Stimulated activated CD4-positive, alpha-beta T cell treated with anti-CD3 and anti-CD28 coated beads, TNF-alpha, amount 100 ng/mL, for 48 hours (primary cell): ENCODE data around the gene HOXC9.

Experiments used
- DNase-seq, 3 donors: peaks; one replicate each; pipeline ENCODE4 v3.0.0-alpha.2; 2020; ENCODE audit warnings: low read depth in 3 of 3

Gene HOXC9

DNA sequence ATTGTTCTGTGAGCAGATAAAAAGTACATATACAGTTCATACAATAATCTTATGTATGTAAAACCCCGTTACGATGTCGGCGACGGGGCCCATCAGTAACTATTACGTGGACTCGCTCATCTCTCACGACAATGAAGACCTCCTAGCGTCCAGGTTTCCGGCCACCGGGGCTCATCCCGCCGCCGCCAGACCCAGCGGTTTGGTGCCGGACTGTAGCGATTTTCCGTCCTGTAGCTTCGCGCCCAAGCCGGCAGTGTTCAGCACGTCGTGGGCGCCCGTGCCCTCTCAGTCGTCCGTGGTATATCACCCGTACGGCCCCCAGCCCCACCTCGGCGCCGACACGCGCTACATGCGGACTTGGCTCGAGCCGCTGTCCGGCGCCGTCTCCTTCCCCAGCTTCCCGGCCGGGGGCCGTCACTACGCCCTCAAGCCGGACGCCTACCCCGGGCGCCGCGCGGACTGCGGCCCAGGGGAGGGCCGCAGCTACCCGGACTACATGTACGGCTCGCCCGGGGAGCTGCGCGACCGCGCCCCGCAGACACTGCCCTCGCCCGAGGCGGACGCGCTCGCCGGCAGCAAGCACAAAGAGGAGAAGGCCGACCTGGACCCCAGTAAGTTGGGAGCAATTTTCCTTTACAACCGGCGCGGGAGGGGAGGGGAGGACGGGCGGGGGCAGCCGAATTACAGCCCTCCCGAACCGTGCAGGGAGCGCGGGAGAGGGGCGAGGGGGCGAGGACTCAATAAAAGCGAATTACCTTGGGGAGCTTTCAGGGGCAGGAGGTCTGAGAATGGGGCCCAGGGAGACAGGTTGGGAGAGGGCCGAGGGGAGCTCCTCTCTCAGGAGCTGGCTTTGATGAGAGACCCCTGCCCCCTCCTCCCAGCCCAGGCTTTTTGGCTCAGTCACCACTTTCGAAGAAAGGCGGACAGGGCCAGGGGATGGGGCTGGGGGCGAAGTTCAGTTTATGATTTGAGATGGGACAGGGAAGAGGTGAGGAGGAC lies at the start of gene HOXC9:
TSS of gene HOXC9 (plus strand) at position 46 of the 999 bp plus-strand sequence. CDS start at position 74, 28 bp downstream.
- no peak for DNase-seq

- no peak for DNase-seq
Observed at GRCh38 chr12:53950437-53950773, 49.6 kb upstream of the HOXC9 start.

DNA sequence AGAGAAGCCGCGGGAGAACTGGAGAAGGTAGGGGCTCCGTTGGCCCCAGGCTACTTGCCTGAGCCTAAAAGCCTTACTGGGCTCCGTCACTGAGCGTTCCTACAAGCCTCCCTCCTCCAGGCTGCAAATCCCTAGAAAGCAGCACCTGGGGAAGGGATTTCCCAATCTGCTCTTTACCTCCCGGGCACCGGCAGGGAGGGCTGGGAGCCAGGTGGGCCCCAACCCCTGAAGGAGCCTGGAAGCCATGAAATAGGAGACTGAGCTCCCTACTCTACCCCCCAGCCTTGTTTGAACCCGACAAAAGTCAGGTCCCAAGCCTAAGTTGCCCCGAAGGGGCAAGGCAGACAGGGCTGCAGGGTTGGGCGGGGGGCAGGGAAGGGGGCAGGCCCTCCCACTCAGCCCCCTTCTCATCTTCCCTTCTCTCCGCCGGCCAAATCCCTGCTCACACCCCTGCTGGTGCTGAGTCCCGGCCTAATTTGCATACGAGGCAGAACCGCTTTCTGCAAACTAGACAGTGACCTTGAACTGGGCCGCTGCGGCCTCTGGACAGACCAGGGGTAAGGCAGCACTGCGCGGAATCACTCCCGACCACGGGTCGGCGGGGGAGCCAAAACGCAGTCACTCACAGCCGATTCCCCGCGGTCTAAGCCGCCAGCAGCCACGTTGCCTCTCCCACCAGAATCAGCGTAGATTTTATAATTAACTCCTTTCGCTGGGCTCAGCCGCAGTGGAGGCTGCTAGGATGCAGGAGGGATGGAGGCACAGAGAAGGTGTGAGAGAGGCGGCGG lies 49.0 kb upstream of the HOXC9 start:
- DNase-seq, result no peak

GRCh38 chr12:53951577-53952334 lies 48.2 kb upstream of the HOXC9 start:
- no peak for DNase-seq

- no peak for DNase-seq
Observed at GRCh38 chr12:53952335-53952694, 47.6 kb upstream of the HOXC9 start.

DNA sequence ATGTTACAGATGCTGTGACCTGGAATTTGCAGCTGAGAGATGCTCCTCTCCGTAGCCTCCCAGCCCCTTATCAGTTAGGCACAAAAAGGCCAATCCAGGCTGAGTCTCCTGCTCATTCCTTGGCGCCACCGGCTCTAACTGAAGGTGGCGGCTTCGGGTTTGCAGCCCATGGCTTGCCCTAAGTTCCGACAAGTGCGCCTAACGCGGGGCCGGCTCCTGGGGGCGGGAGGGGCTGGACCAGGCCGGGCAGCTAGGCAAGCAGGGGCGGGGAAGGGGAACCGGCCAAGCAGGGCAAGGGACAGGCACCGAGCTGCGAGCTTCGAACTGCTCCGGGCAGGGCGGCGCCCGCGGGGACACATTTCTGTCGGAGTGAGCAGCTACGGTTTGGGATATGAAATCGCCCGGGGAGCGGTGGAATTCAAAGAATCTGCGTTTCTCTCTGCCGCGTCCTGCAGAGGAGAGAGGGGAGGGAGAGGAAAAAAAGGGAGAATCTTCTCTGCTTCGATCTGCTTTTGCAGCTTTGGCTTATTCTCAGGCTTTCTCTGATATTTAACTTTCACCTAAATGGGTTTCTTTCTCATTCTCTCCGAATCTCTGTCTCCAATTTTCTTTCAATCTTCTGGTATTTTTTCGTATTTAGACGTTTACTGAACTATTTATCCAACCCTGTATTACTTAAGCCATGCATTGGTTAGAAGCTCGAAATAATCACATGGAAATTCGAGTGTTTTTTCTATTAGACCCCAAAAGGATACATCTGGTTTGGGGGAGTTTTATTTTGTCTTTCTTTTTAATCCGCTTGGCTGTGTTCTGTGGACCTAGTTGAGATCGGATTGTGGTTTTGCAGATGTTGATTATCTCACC lies 46.9 kb upstream of the HOXC9 start:
- no peak for DNase-seq

DNA sequence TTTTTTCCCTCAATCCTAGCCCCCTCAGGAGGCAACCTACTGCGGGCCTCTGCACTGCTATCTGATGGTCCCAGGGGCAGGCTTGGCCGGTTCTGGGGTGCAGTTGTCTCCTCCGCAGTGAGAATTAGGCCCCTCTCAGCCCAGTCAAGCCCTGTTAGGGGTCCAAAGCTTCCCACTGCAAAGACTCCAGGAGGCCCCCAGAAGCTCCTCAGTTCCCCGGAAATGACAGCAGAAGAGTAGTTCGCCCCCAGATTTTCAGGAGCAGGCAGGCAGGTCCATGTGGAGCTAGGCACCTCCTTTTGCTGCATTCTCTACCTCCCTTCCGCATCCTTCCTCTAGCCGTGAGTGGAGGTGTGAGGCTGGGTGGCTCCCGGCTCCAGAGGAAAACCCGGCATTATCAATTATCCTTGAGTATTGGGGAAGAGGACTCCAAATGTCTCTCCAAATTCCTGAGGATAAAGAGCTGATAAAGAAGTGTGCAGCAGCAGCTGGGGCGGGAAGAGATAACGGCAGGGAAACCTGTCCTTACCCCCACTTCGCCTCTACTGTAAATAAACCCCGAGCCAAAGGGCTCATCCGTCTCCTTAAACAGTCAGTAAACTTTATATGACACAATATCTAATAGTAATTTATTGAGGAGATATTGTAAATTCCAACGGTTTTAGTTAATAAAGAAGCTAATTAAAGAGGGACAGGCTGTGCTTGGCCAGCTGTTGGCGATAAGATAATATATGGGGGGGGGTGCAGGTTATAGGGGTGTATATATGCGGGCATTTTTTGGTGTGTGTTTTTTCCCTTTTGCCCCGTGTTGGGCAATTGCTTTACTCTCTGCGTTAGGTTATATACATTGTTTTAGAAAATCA lies 45.9 kb upstream of the HOXC9 start:
- no peak for DNase-seq

DNA sequence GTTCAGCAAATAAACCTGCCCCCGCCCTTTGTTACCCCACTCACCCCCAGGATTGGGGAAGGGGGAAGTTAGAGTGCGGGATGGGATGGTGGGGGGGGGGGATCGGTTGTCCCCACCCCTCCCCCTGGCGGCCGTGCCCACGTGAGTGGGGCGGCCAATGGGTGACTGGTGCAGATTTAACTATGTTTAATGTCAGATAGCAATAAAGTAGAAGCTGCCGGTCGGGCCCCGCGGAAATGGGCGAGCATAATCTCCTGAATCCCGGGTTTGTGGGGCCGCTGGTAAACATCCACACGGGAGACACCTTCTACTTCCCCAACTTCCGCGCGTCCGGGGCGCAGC lies 45.3 kb upstream of the HOXC9 start, which contains the start of gene HOXC12:
TSS of gene HOXC12 (plus strand) at position 210 of the 342 bp plus-strand sequence. CDS start at position 237, 27 bp downstream.
- DNase-seq, result no peak

DNA sequence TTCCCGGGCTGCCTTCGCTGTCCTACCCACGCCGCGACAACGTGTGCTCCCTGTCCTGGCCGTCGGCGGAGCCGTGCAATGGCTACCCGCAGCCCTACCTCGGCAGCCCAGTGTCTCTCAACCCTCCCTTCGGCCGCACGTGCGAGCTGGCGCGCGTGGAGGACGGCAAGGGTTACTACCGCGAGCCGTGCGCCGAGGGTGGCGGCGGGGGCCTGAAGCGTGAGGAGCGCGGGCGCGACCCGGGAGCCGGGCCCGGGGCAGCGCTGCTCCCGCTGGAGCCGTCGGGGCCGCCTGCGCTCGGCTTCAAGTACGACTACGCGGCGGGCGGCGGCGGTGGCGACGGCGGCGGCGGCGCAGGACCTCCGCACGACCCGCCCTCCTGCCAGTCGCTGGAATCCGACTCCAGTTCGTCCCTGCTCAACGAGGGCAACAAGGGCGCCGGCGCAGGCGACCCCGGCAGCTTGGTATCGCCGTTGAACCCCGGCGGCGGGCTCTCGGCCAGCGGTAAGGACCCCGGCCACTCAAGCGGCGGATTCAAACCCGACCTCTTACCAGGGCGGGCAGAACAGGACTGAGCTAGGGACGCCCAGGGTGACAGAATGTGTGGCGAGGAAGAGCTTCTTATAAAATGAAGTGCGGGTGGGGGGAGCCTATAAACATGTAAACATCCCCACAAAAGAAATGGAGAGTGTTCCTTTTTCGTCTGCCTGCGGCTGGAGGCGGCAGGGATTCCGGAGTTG lies 44.8 kb upstream of the HOXC9 start:
- no peak for DNase-seq

DNA sequence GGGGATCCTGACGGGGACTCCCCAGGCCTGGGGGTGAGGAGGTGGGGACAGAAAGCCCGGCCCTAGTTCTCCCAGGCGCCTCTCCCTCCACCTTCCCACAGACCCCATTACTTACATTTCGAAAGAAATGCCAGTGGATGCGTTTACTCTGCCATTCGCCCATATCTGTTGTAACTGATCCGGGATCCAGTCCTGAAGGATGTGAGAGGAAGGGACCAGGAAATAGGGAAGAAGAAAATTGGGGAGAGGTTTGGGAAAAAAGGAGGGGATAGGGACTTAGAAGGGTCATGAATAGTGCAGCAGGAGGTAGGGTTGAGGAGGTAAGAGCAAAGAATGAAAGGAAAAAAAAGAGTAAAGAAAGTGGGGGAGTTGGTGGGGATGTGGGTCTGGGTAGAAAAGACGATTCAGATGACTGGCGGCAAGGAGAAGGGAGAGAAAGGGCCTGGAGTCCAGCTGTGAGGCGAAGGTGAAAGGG lies 44.1 kb upstream of the HOXC9 start:
- no peak for DNase-seq

DNA sequence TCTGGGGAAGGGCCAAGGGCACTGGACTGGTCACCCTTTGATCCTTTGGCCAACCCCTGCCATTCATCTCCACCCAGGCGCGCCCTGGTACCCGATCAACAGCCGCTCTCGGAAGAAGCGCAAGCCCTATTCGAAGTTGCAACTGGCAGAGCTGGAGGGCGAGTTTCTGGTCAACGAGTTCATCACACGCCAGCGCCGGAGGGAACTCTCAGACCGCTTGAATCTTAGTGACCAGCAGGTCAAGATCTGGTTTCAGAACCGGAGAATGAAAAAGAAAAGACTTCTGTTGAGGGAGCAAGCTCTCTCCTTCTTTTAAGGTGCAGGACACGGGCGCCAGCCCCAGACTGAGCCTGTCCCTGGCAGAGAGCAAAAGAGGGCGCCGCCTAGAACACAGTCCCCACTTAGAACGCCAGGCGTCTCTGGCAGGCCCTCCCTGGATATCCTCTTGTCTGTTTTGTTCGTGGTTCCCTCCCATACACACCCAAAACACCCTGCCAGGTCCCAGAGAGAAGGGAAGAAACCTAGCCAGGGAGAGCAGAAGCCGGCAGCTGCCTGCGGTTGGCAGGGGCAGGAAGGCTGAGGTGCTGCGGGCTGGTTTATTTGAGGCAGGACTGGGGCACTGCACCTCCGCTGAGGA lies 43.6 kb upstream of the HOXC9 start:
- DNase-seq, result no peak

DNA sequence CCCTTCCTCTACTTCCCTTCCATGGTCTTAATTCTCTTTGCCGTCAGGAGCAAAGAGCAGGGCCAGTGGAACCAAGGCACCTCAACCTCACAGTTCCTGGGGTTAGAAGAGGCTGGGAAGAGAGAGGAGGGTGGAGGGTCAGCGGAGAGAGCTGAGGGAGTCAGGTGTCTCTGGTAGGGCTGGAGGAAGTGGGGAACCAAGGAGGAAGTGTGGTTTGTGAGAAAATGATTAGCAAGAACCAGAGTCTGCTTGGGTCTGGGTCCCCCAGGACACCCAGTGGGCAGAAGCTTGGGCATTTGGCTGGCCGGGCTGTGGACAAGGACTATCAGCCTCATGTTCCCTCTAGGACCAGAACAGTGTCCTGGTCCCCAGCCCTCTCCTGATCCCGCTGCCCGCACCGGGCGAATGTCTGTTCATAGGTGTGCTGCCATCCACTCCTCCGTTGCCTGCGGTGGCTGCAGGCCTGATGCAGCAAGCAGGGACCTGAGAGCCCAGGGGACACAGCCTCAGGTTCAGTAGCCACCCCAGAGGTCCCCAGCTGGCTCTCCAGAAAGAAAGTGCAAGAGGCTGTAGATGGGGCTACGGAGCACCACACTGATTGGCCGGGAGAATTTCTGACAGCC lies 42.9 kb upstream of the HOXC9 start:
- DNase-seq, result no peak

DNA sequence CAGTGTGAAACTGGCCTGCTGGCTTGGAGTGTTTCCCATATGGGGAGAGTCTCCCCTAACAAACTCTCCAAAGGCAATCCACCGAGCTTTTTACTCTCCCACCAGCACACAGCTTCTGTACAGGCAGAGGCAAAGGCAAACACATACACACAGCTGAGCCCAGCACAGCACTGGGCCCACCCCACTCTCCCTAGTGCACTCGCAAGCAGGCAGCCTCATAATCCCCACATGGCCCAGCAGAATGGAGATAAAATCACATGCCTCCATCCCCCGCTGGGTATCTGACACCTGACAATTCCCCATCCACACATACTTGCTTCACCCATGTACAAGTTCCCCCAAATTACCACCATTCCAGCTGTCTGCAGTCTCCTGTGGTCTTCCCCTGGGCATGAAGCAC lies 41.8 kb upstream of the HOXC9 start:
- DNase-seq, result no peak

GRCh38 chr12:53959314-53959713 lies 40.6 kb upstream of the HOXC9 start:
- DNase-seq, result no peak

GRCh38 chr12:53960187-53961024 lies 39.6 kb upstream of the HOXC9 start:
- DNase-seq, result no peak

GRCh38 chr12:53961025-53961761 lies 38.8 kb upstream of the HOXC9 start:
- no peak for DNase-seq

- DNase-seq, result no peak
Observed at GRCh38 chr12:53963005-53963404, 37.0 kb upstream of the HOXC9 start.
